ENCODE measurements around the gene MYH4.

MYH4 gene

GRCh38 chr17:10421211-10421610, 48.1 kb downstream of the MYH4 start:
- DNase-seq: no peak

GRCh38 chr17:10420811-10421210, 48.5 kb downstream of the MYH4 start:
- no peak for DNase-seq

GRCh38 chr17:10417431-10417830, 51.9 kb downstream of the MYH4 start:
- no peak for DNase-seq

GRCh38 chr17:10415161-10415560, 54.2 kb downstream of the MYH4 start:
- no peak for DNase-seq

GRCh38 chr17:10403589-10403988, 65.8 kb downstream of the MYH4 start:
- DNase-seq: no peak

GRCh38 chr17:10398352-10398751, 71.0 kb downstream of the MYH4 start:
- DNase-seq: no peak

- DNase-seq: no peak
Observed at GRCh38 chr17:10396524-10397163, 72.7 kb downstream of the MYH4 start.

- no peak for DNase-seq
Observed at GRCh38 chr17:10394201-10394887, 75.0 kb downstream of the MYH4 start.
